HEK293T (cell line): ENCODE data around the gene ENTREP1.

Experiments used
- BHLHE40 ChIP-seq: fragments of 450-650 bp; IDR thresholded peaks from 2 replicates; pipeline ENCODE4 v1.6.1; 2016; ENCODE audit warnings: mild to moderate bottlenecking, moderate library complexity, borderline replicate concordance
- CTBP1 ChIP-seq: fragments of 450-650 bp; IDR thresholded peaks from 2 replicates; pipeline ENCODE4 v1.6.1; 2016; ENCODE audit warnings: borderline replicate concordance
- ELF4 ChIP-seq: fragments of 450-650 bp; IDR thresholded peaks from 2 replicates; pipeline ENCODE4 v1.6.1; 2017; ENCODE audit warnings: antibody characterized with exemption
- FOXK2 ChIP-seq: fragments of 450-650 bp; IDR thresholded peaks from 2 replicates; pipeline ENCODE4 v1.6.1; 2016; ENCODE audit warnings: mild to moderate bottlenecking
- FOXM1 ChIP-seq: fragments of 450-650 bp; IDR thresholded peaks from 2 replicates; pipeline ENCODE4 v1.6.1; 2017; ENCODE audit warnings: mild to moderate bottlenecking, borderline replicate concordance
- HDGF ChIP-seq: fragments of 450-650 bp; IDR thresholded peaks from 2 replicates; pipeline ENCODE4 v1.6.1; 2017; ENCODE audit warnings: antibody characterized with exemption, borderline replicate concordance
- L3MBTL2 ChIP-seq: fragments of 450-650 bp; conservative IDR thresholded peaks from 2 replicates; pipeline ENCODE4 v1.6.1; 2016; ENCODE audit warnings: mild to moderate bottlenecking
- LEF1 ChIP-seq: fragments of 450-650 bp; IDR thresholded peaks from 2 replicates; pipeline ENCODE4 v1.6.1; 2017; ENCODE audit warnings: mild to moderate bottlenecking, borderline replicate concordance
- NFRKB ChIP-seq: fragments of 450-650 bp; IDR thresholded peaks from 2 replicates; pipeline ENCODE4 v1.6.1; 2016; ENCODE audit warnings: mild to moderate bottlenecking, moderate library complexity
- SP1 ChIP-seq: fragments of 450-650 bp; IDR thresholded peaks from 2 replicates; pipeline ENCODE4 v1.6.1; 2017
- SUZ12 ChIP-seq: fragments of 450-650 bp; IDR thresholded peaks from 2 replicates; pipeline ENCODE4 v1.6.1; 2016; ENCODE audit warnings: mild to moderate bottlenecking
- TARDBP ChIP-seq: fragments of 450-650 bp; IDR thresholded peaks from 2 replicates; pipeline ENCODE4 v1.6.1; 2016

DNA sequence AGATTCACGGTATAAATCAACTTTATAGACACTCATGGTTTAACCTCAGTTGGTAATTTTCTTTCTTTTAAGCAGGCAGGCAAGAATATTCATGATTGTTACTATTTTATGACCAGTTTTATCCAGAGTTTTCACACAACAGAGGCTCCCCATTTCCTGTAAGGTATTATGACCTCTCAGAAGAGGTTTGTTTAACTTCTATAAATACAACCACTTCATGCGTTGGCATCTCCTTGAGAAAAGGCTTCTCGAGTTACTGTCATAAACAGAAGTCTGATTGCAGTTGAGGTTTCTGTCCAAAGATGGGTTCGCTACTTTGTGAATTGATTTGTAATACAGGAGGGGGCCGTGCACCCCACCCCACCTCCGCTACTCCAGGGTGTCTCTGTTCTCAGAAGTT lies 55.3 kb downstream of the ENTREP1 start:
- TF ChIP-seq FOXM1 (no peak), FOXK2 (no peak), L3MBTL2 (no peak), LEF1 (no peak), SUZ12 (no peak), NFRKB (no peak), ELF4 (no peak), BHLHE40 (no peak), HDGF (no peak), TARDBP (no peak), SP1 (no peak), CTBP1 (no peak)
